Uterus (tissue), 2 donors: ENCODE data around the gene BRK1.

Source experiments
- POLR2A ChIP-seq, 2 donors: fragments of 450-650 bp; IDR thresholded peaks; one replicate each; pipeline ENCODE4 v1.6.1; 2016; ENCODE audit warnings: antibody characterized with exemption in 2 of 2, mild to moderate bottlenecking in 1 of 2, moderate library complexity in 1 of 2
- TF ChIP-seq, protein P1 (sequence below), 4 experiments: fragments of 200-600 bp in 2 of 4; fragments of 450-650 bp in 2 of 4; sonication (generic) in 2 of 4; IDR thresholded peaks; one replicate each; pipeline ENCODE4 v1.5.1; 2016 to 2019; ENCODE audit warnings: antibody characterized with exemption in 4 of 4, mild to moderate bottlenecking in 2 of 4, moderate library complexity in 1 of 4

DNA sequence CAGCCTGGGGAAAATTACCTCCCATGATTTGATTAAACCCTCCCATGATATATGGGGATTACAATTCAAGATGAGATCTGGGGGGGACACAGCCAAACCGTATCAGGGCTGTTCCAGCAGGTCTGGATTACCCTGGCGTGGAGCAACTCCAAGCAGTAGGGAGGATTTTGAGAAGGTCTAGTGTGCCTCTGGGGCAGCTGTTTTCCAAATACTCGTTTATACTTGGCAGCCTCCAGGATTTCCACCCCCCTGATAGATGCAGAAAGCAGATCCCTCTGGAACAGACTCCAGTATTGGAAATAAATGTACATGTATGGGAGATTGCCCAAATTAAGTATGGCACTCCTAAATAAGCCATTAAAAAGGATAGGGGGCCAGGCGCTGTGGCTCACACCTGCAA is 41.6 kb downstream of the BRK1 start:
- TF ChIP-seq, protein P1, sequence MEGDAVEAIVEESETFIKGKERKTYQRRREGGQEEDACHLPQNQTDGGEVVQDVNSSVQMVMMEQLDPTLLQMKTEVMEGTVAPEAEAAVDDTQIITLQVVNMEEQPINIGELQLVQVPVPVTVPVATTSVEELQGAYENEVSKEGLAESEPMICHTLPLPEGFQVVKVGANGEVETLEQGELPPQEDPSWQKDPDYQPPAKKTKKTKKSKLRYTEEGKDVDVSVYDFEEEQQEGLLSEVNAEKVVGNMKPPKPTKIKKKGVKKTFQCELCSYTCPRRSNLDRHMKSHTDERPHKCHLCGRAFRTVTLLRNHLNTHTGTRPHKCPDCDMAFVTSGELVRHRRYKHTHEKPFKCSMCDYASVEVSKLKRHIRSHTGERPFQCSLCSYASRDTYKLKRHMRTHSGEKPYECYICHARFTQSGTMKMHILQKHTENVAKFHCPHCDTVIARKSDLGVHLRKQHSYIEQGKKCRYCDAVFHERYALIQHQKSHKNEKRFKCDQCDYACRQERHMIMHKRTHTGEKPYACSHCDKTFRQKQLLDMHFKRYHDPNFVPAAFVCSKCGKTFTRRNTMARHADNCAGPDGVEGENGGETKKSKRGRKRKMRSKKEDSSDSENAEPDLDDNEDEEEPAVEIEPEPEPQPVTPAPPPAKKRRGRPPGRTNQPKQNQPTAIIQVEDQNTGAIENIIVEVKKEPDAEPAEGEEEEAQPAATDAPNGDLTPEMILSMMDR (IDR thresholded peaks at IDR 0.05) = no peak
- TF ChIP-seq POLR2A (IDR thresholded peaks at IDR 0.05) = no peak
